SK-N-SH treated with all-trans-retinoic acid at 6 μM for 48 hours (cell line): Measurements from ENCODE around the gene CA7.

ENCODE experiments used
- ARNTL ChIP-seq: fragments of 450-650 bp; formaldehyde crosslinking; IDR thresholded peaks from 2 replicates; pipeline ENCODE4 v1.5.0; 2020; ENCODE audit warnings: low read depth, mild to moderate bottlenecking, moderate library complexity, borderline replicate concordance
- SNAI2 ChIP-seq: fragments of 250-450 bp; sonication (Bioruptor Pico); IDR thresholded peaks from 2 replicates; pipeline ENCODE4 v1.5.0; 2020; ENCODE audit warnings: mild to moderate bottlenecking, moderate library complexity
- TF ChIP-seq, protein P1 (sequence below): fragments of 250-450 bp; sonication (Bioruptor Pico); IDR thresholded peaks from 2 replicates; pipeline ENCODE4 v1.8.0; 2020; ENCODE audit warnings: mild to moderate bottlenecking, moderate library complexity, borderline replicate concordance

DNA sequence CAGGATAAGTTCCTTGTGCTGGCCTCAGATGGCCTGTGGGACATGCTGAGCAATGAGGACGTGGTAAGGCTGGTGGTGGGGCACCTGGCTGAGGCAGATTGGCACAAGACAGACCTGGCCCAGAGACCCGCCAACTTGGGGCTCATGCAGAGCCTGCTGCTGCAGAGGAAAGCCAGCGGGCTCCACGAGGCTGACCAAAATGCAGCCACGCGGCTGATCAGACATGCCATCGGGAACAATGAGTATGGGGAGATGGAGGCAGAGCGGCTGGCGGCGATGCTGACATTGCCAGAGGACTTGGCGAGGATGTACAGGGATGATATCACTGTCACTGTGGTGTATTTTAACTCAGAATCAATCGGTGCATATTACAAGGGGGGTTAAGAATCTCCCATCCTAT, 41.3 kb downstream of the CA7 start:
- TF ChIP-seq SNAI2 (CRISPR knock-in tag) (no peak), ARNTL (CRISPR knock-in tag) (no peak)
- TF ChIP-seq, protein P1, sequence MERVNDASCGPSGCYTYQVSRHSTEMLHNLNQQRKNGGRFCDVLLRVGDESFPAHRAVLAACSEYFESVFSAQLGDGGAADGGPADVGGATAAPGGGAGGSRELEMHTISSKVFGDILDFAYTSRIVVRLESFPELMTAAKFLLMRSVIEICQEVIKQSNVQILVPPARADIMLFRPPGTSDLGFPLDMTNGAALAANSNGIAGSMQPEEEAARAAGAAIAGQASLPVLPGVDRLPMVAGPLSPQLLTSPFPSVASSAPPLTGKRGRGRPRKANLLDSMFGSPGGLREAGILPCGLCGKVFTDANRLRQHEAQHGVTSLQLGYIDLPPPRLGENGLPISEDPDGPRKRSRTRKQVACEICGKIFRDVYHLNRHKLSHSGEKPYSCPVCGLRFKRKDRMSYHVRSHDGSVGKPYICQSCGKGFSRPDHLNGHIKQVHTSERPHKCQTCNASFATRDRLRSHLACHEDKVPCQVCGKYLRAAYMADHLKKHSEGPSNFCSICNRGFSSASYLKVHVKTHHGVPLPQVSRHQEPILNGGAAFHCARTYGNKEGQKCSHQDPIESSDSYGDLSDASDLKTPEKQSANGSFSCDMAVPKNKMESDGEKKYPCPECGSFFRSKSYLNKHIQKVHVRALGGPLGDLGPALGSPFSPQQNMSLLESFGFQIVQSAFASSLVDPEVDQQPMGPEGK (CRISPR knock-in tag): no peak
